ENCODE measurements around the gene RFX2. TPM values are rescaled to one million over a fixed set of nuclear protein-coding genes. Genes with fewer than 3 reads are reported as not detected.

Gene RFX2
- total RNA-seq, 1 donor from 2014 or later = 1.2 TPM

DNA sequence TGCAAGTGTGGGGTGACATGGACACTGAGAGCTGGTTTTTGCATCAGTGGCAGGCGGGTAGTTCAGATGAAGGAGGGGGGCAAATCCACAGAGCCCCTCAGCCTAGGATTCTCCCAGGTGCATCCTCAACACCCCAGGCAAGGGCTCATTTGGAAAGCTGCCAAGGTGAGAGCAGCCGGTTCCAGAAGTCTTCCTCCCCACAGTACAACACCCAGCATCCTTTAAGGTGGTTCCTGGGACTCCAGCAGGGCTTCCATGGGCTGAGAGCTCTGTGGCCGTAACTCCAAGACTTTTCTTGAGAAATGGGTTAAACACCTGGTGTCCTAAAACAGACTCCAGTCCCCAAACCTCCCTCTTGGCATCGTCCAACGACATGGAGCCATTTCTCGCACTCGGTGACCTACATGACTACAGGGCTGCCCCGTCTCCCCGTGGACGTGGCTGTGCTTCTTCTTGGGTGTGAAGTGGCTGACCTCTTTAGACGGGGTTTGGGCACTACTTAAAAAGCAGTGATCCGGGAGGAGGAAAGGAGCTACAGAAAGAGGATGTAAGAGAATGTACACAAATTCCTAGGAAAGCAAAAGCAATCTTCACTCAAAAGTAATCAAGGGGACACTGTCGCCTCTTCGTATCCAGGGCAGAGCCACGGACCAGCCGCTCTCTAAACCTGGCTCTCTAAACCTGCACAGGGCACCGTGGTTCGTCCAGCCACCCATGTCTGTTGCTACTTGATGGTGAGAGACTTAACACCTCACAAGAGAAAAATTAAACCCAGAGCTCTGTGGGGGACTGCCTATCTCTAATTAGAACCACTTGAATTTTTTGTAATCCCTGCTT is 157.9 kb downstream of the RFX2 start:
- TF ChIP-seq, protein P1, sequence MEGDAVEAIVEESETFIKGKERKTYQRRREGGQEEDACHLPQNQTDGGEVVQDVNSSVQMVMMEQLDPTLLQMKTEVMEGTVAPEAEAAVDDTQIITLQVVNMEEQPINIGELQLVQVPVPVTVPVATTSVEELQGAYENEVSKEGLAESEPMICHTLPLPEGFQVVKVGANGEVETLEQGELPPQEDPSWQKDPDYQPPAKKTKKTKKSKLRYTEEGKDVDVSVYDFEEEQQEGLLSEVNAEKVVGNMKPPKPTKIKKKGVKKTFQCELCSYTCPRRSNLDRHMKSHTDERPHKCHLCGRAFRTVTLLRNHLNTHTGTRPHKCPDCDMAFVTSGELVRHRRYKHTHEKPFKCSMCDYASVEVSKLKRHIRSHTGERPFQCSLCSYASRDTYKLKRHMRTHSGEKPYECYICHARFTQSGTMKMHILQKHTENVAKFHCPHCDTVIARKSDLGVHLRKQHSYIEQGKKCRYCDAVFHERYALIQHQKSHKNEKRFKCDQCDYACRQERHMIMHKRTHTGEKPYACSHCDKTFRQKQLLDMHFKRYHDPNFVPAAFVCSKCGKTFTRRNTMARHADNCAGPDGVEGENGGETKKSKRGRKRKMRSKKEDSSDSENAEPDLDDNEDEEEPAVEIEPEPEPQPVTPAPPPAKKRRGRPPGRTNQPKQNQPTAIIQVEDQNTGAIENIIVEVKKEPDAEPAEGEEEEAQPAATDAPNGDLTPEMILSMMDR (IDR thresholded peaks at IDR 0.05; ENCODE audit: unreplicated experiment) = no peak
- no peak for DNase-seq (ENCODE audit: low spot score)
- no peaks in the 10 kb centered on the region for H3K9me3 Mint-ChIP-seq (ENCODE audit: unreplicated experiment)
- peaks cover 7% of the 10 kb centered on the region for H3K27me3 Mint-ChIP-seq (ENCODE audit: unreplicated experiment)
- peak overlapping the region; percentile 25 for H3K4me3 Mint-ChIP-seq (ENCODE audit: unreplicated experiment)
- peaks cover 68% of the 10 kb centered on the region for H3K4me1 Mint-ChIP-seq (ENCODE audit: unreplicated experiment)
- peak overlapping the region; percentile 48 for H3K27ac Mint-ChIP-seq (ENCODE audit: unreplicated experiment)
- peaks cover 6% of the 10 kb centered on the region for H3K36me3 Mint-ChIP-seq (ENCODE audit: low read depth, unreplicated experiment)

DNA sequence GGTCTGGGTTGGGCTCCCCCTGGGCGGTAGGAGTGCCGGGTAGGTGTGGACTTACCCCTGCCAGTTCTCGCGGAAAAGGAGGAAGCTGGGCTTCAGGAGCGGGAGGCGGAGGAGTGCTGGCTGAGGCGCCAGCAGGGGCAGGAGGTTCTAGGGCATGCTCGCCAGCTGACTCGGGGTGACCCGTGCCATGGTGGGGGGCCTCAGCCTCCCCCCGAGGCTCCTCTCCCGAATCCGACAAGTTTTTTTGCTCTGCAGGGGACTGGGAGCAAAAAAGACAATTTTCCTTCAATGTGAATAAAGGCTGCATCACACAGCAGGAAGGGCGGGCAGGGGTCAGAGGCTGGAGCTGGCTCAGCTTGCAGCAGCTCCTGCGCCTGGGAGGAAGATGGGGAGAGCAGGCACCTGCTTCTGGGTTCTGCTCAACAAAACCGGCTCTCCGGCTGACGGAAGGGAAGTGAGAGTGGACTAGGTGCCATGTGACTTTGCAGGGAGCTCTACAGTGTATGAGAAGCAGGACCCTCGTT is 158.9 kb downstream of the RFX2 start:
- no peak for DNase-seq (ENCODE audit: low spot score)
- H3K27me3 Mint-ChIP-seq (ENCODE audit: unreplicated experiment) = peaks cover 5% of the 10 kb centered on the region
- H3K4me3 Mint-ChIP-seq (ENCODE audit: unreplicated experiment) = peak overlapping the region; percentile 51
- H3K36me3 Mint-ChIP-seq (ENCODE audit: low read depth, unreplicated experiment) = peaks cover 6% of the 10 kb centered on the region
- TF ChIP-seq, protein P1 (IDR thresholded peaks at IDR 0.05; ENCODE audit: unreplicated experiment) = no peak
- H3K9me3 Mint-ChIP-seq (ENCODE audit: unreplicated experiment) = no peaks in the 10 kb centered on the region
- peak overlapping the region; percentile 64 for H3K27ac Mint-ChIP-seq (ENCODE audit: unreplicated experiment)
- H3K4me1 Mint-ChIP-seq (ENCODE audit: unreplicated experiment) = peaks cover 72% of the 10 kb centered on the region

DNA sequence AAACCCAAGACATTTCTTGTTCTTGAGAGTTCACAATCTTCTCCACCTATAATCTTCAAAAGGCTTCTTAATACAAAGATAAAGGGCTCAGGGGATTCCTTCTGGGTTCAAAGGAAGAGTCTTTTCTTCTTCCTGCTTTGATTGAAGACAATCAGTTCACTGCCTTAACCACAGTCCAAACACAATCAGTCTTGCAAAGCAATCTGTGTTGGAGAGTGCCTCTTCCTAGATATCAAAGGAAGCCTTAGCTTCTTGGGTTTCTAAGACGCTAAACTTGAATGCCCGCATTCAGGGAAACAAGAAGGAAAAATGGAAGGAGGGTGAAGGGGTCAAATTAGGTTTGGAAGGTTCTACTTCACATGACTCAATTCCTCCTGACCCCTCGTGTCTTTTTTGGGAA is 159.6 kb downstream of the RFX2 start:
- peaks cover 76% of the 10 kb centered on the region for H3K4me1 Mint-ChIP-seq (ENCODE audit: unreplicated experiment)

DNA sequence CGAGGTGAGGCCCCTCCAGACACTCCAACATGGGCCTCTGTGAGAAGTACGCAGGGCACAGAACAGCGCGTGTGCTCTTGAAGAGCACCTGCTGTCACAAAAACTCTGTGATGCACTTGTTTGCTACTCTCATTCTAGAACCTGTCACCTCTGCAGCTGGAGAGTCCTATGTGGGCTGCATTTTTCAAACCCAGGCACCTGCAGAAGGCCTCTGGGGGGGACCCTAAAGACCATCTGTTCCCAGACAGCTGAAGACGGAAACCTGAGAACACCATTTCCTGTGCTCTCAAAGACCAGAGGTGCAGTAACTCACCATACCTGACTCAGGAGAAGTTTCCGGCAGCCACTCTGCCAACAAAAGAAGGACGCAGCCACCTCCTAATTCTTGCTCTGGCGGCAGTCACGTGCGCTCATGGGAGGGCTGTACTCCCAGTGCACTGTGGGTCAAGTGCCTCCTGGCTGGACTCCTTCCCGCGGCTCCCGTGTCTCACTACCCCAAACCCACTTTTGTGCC is 160.5 kb downstream of the RFX2 start:
- H3K4me1 Mint-ChIP-seq (ENCODE audit: unreplicated experiment) = peaks cover 76% of the 10 kb centered on the region
- DNase-seq (ENCODE audit: low spot score) = no peak
- H3K9me3 Mint-ChIP-seq (ENCODE audit: unreplicated experiment) = no peaks in the 10 kb centered on the region
- peak overlapping the region; percentile 69 for H3K27ac Mint-ChIP-seq (ENCODE audit: unreplicated experiment)
- peaks cover 11% of the 10 kb centered on the region for H3K27me3 Mint-ChIP-seq (ENCODE audit: unreplicated experiment)
- H3K36me3 Mint-ChIP-seq (ENCODE audit: low read depth, unreplicated experiment) = peaks cover 16% of the 10 kb centered on the region
- TF ChIP-seq, protein P1 (IDR thresholded peaks at IDR 0.05; ENCODE audit: unreplicated experiment) = no peak
- H3K4me3 Mint-ChIP-seq (ENCODE audit: unreplicated experiment) = peak overlapping the region; percentile 7

More for the DNA sequence above, 159.6 kb downstream of the RFX2 start:
- DNase-seq (ENCODE audit: low spot score) = no peak
- Mint-ChIP-seq H3K27ac (ENCODE audit: unreplicated experiment) (peak overlapping the region; percentile 64), H3K9me3 (ENCODE audit: unreplicated experiment) (no peaks in the 10 kb centered on the region), H3K36me3 (ENCODE audit: low read depth, unreplicated experiment) (peaks cover 9% of the 10 kb centered on the region), H3K4me3 (ENCODE audit: unreplicated experiment) (no peak overlapping the region), H3K27me3 (ENCODE audit: unreplicated experiment) (peaks cover 5% of the 10 kb centered on the region)
- TF ChIP-seq, protein P1 (IDR thresholded peaks at IDR 0.05; ENCODE audit: unreplicated experiment) = no peak
